H9 (cell line): Measurements from ENCODE around the gene CFAP46. TPM values are rescaled to one million over a fixed set of nuclear protein-coding genes. Genes with fewer than 3 reads are reported as not detected.

Experiments
- DNase-seq: peaks from one replicate; pipeline ENCODE4 v3.0.0-alpha.2; 2017
- H2AFZ ChIP-seq: one replicate; pipeline ENCODE4 v1.6.1; 2013; ENCODE audit warnings: mild to moderate bottlenecking, low read length, control low read depth, moderate library complexity
- H2AK5ac ChIP-seq: 2 replicates; pipeline ENCODE4 v1.6.1; 2013; ENCODE audit warnings: low read length, control low read depth, mixed read lengths; ENCODE audit not compliant: insufficient read length
- H2BK120ac ChIP-seq: one replicate; pipeline ENCODE4 v1.6.1; 2013; ENCODE audit warnings: low read depth, mild to moderate bottlenecking, low read length, control low read depth, inconsistent platforms; ENCODE audit not compliant: poor library complexity, severe bottlenecking
- H2BK12ac ChIP-seq: 2 replicates; pipeline ENCODE4 v1.6.1; 2013; ENCODE audit warnings: low read length, control low read depth, mixed read lengths, low read depth; ENCODE audit not compliant: insufficient read length
- H2BK15ac ChIP-seq: 2 replicates; pipeline ENCODE4 v1.6.1; 2013; ENCODE audit warnings: low read depth, low read length, control low read depth
- H2BK20ac ChIP-seq: one replicate; pipeline ENCODE4 v1.6.1; 2013; ENCODE audit warnings: low read depth, mild to moderate bottlenecking, low read length, control low read depth, inconsistent platforms; ENCODE audit not compliant: poor library complexity, severe bottlenecking
- H2BK5ac ChIP-seq: 2 replicates; pipeline ENCODE4 v1.6.1; 2013; ENCODE audit warnings: low read length, control low read depth, mixed read lengths; ENCODE audit not compliant: insufficient read length
- H3K14ac ChIP-seq: 2 replicates; pipeline ENCODE4 v1.6.1; 2013; ENCODE audit warnings: low read length, control low read depth; ENCODE audit not compliant: insufficient read depth
- H3K18ac ChIP-seq: 2 replicates; pipeline ENCODE4 v1.6.1; 2013; ENCODE audit warnings: low read depth, mild to moderate bottlenecking, mixed read lengths, low read length, control low read depth; ENCODE audit not compliant: insufficient read length
- H3K23ac ChIP-seq: 2 replicates; pipeline ENCODE4 v1.6.1; 2013; ENCODE audit warnings: low read length, control low read depth, mixed read lengths, low read depth; ENCODE audit not compliant: insufficient read length
- H3K23me2 ChIP-seq: 2 replicates; pipeline ENCODE4 v1.6.1; 2013; ENCODE audit warnings: low read depth, mild to moderate bottlenecking, mixed read lengths, low read length, control low read depth; ENCODE audit not compliant: insufficient read length, poor library complexity, severe bottlenecking
- H3K27ac ChIP-seq: 2 replicates; pipeline ENCODE4 v1.5.1; 2013; ENCODE audit warnings: low read length, control low read depth, mixed read lengths, low read depth; ENCODE audit not compliant: insufficient read length
- H3K27me3 ChIP-seq: 2 replicates; pipeline ENCODE4 v1.6.1; 2013; ENCODE audit warnings: low read length, control low read depth, inconsistent platforms; ENCODE audit not compliant: insufficient read depth
- H3K4ac ChIP-seq: 2 replicates; pipeline ENCODE4 v1.6.1; 2013; ENCODE audit warnings: low read depth, mild to moderate bottlenecking, control low read depth, inconsistent platforms, low read length, moderate library complexity
- H3K4me1 ChIP-seq: 2 replicates; pipeline ENCODE4 v1.6.1; 2013; ENCODE audit warnings: low read length, control low read depth, inconsistent platforms; ENCODE audit not compliant: insufficient read depth
- H3K4me2 ChIP-seq: 2 replicates; pipeline ENCODE4 v1.6.1; 2013; ENCODE audit warnings: low read length, control low read depth, mixed read lengths; ENCODE audit not compliant: insufficient read length, insufficient read depth
- H3K56ac ChIP-seq: 2 replicates; pipeline ENCODE4 v1.6.1; 2013; ENCODE audit warnings: low read depth, mild to moderate bottlenecking, mixed read lengths, low read length, control low read depth; ENCODE audit not compliant: insufficient read length
- H3K79me1 ChIP-seq: 2 replicates; pipeline ENCODE4 v1.6.1; 2013; ENCODE audit warnings: low read depth, mild to moderate bottlenecking, moderate library complexity, low read length, control low read depth, inconsistent platforms; ENCODE audit not compliant: insufficient read depth, poor library complexity, severe bottlenecking
- H3K79me2 ChIP-seq: 2 replicates; pipeline ENCODE4 v1.6.1; 2013; ENCODE audit warnings: low read length, control low read depth, inconsistent platforms; ENCODE audit not compliant: insufficient read depth
- H3K9ac ChIP-seq: 2 replicates; pipeline ENCODE4 v1.6.1; 2013; ENCODE audit warnings: low read length, control low read depth, mixed read lengths; ENCODE audit not compliant: insufficient read length; ENCODE audit errors: extremely low read depth
- H3K9me3 ChIP-seq: one replicate; pipeline ENCODE4 v1.6.1; 2013; ENCODE audit warnings: low read depth, low read length, inconsistent platforms; ENCODE audit not compliant: control insufficient read depth
- H3T11ph ChIP-seq: one replicate; pipeline ENCODE4 v1.6.1; 2013; ENCODE audit warnings: mild to moderate bottlenecking, low read length, control low read depth, inconsistent platforms
- H4K20me1 ChIP-seq: one replicate; pipeline ENCODE4 v1.6.1; 2013; ENCODE audit not compliant: control insufficient read depth, insufficient read length, insufficient read depth
- H4K5ac ChIP-seq: 2 replicates; pipeline ENCODE4 v1.6.1; 2013; ENCODE audit warnings: low read depth, mild to moderate bottlenecking, mixed read lengths, low read length, control low read depth; ENCODE audit not compliant: insufficient read length
- H4K8ac ChIP-seq: replicated peaks from 2 replicates; pipeline ENCODE4 v1.6.1; 2013; ENCODE audit warnings: low read length, control low read depth, mixed read lengths, low read depth; ENCODE audit not compliant: insufficient read length
- H4K91ac ChIP-seq: 2 replicates; pipeline ENCODE4 v1.6.1; 2013; ENCODE audit warnings: low read depth, mild to moderate bottlenecking, moderate library complexity, mixed read lengths, low read length, control low read depth; ENCODE audit not compliant: insufficient read length
- H3K27ac Mint-ChIP-seq, 3 experiments: 2 replicates in 2 of 3; 3 replicates in 1 of 3; pipeline ENCODE4 v1.8.0; 2020 to 2021; ENCODE audit warnings: mixed read lengths in 3 of 3, mild to moderate bottlenecking in 1 of 3, moderate library complexity in 1 of 3
- H3K27me3 Mint-ChIP-seq: 2 replicates; pipeline ENCODE4 v1.8.0; 2021; ENCODE audit warnings: low read depth, mild to moderate bottlenecking, moderate library complexity, mixed read lengths
- H3K36me3 Mint-ChIP-seq, 3 experiments: 2 replicates in 2 of 3; 3 replicates in 1 of 3; pipeline ENCODE4 v1.8.0; 2020 to 2021; ENCODE audit warnings: low read depth in 3 of 3, mixed read lengths in 3 of 3; ENCODE audit not compliant: insufficient read depth in 1 of 3
- H3K4me1 Mint-ChIP-seq, 2 experiments: 2 replicates each; pipeline ENCODE4 v1.8.0; 2020; ENCODE audit warnings: mixed read lengths in 2 of 2
- H3K4me3 Mint-ChIP-seq, 2 experiments: 2 replicates in 1 of 2; 3 replicates in 1 of 2; pipeline ENCODE4 v1.8.0; 2020 to 2021; ENCODE audit warnings: mild to moderate bottlenecking in 2 of 2, mixed read lengths in 2 of 2, moderate library complexity in 1 of 2
- H3K9me3 Mint-ChIP-seq, 2 experiments: 2 replicates in 1 of 2; 3 replicates in 1 of 2; pipeline ENCODE4 v1.8.0; 2020; ENCODE audit warnings: mild to moderate bottlenecking in 2 of 2, mixed read lengths in 2 of 2, moderate library complexity in 1 of 2
- CTCF ChIP-seq: fragments of 200-600 bp; sonication (generic); conservative IDR thresholded peaks from 3 replicates; pipeline ENCODE4 v1.8.0; 2021; ENCODE audit warnings: antibody characterized with exemption, mild to moderate bottlenecking
- WGBS: extraction: QIAGEN DNeasy Blood & Tissue Kit; methylation state at CpG from one replicate; pipeline ENCODE4 v1.1.7; 2013; ENCODE audit warnings: missing lambda C conversion rate, low lambda C conversion rate, mixed read lengths; ENCODE audit not compliant: insufficient read length; ENCODE audit errors: extremely low coverage; 5-methylcytosine and 5-hydroxymethylcytosine counted together
- total RNA-seq: library from RNA; stranded (reverse); gene quantifications from 2 replicates; pipeline ENCODE4 v1.2.1, GENCODE V29; 2021

Gene CFAP46
- total RNA-seq, 1 experiment from 2014 or later: 3.1 TPM

GRCh38 chr10:132780356-132780755 lies 162.0 kb downstream of the CFAP46 start:
- H3K4me1 Mint-ChIP-seq: peaks cover 14 to 21% of the 10 kb centered on the region in 2 experiments

More at GRCh38 chr10:132780356-132780755, 162.0 kb downstream of the CFAP46 start:
- no peak for TF ChIP-seq CTCF
- Histone ChIP-seq H3K9me3 (no peaks in the 10 kb centered on the region), H2BK5ac (no peak overlapping the region), H3K18ac (no peak overlapping the region), H4K91ac (no peak overlapping the region), H3K23ac (no peak overlapping the region), H3K79me1 (no peaks in the 10 kb centered on the region), H2BK15ac (no peak overlapping the region), H4K20me1 (no peaks in the 10 kb centered on the region), H3K9ac (no peak overlapping the region), H3K79me2 (no peaks in the 10 kb centered on the region), H3K4ac (no peak overlapping the region), H4K5ac (no peak overlapping the region), H3K23me2 (no peaks in the 10 kb centered on the region), H3K27me3 (peaks cover 34% of the 10 kb centered on the region), H2BK12ac (no peak overlapping the region), H3K4me2 (no peak overlapping the region), H2AFZ (no peak overlapping the region), H3K27ac (no peak overlapping the region), H3K14ac (no peak overlapping the region), H3T11ph (no peak overlapping the region), H4K8ac (no peak overlapping the region), H2BK20ac (no peak overlapping the region), H2BK120ac (no peak overlapping the region), H3K56ac (no peak overlapping the region), H2AK5ac (no peak overlapping the region), H3K4me1 (0 out of 2 replicates have a peak, but pooled peaks cover 3% of the 10 kb centered on the region)
- H3K27me3 Mint-ChIP-seq: peaks cover 45% of the 10 kb centered on the region
- H3K36me3 Mint-ChIP-seq: peaks cover 0 to 3% (median 0%) of the 10 kb centered on the region in 3 experiments; a peak in 4 of 7 replicates
- H3K4me3 Mint-ChIP-seq: no peak overlapping the region
- WGBS: no CpG with 5 or more reads among the region's 12 CpGs
- no peak for DNase-seq
- no peak overlapping the region for H3K27ac Mint-ChIP-seq
- no peaks in the 10 kb centered on the region; a peak in 1 of 5 replicates for H3K9me3 Mint-ChIP-seq
